GM12874 (cell line): Measurements from ENCODE around the gene DGCR8.

Experiments used
- TF ChIP-seq, protein P1 (sequence below): IDR thresholded peaks from 2 replicates; pipeline ENCODE4 v1.5.1; 2011; ENCODE audit warnings: low read depth, mild to moderate bottlenecking, control low read depth, low read length, moderate library complexity; ENCODE audit not compliant: insufficient read depth

DGCR8 gene

DNA sequence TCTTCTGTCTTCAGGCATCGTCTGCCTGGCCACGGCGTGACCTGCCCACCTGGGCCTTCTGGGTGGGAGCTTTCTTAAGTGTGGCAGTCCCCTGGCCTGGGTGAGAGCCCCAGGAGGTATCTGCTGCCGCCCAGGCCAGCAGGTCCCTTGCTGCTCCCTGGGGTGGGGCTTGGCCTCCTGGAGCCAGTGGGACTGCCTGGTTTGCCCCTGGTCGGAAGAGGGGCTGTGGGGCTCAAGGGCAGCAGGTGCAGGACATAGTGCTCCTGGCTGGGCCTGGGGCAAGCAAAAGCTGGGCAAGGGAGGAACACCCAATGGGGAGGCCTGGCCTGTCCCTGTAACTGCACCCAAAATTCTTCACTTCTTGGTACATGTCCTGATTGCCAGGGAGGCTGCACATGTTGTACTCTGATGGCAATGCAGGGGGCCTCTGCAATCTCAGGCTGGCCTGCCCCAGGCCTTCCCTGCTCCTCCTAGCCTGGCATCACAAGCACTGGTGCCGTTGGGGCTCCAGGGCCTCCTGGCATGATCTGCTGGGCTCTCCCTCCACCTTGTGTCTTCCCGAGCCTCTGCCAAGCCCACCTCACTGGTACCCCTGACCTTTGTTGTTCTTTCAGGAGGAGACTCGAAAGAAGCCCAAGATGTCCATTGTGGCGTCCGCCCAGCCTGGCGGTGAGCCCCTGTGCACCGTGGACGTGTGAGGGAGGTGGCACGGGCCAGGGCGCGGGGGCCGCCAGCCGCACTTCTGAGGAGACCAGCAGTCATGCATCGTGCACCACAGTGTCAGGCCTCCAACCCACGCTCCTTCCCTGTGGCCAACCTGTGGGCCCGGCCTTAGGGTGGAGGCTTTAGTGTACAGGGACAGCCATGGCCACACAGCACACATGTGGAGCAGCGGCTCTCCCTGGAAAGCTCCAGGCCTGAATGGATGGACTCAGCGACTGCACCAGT is 29.6 kb downstream of the DGCR8 start:
- TF ChIP-seq, protein P1, sequence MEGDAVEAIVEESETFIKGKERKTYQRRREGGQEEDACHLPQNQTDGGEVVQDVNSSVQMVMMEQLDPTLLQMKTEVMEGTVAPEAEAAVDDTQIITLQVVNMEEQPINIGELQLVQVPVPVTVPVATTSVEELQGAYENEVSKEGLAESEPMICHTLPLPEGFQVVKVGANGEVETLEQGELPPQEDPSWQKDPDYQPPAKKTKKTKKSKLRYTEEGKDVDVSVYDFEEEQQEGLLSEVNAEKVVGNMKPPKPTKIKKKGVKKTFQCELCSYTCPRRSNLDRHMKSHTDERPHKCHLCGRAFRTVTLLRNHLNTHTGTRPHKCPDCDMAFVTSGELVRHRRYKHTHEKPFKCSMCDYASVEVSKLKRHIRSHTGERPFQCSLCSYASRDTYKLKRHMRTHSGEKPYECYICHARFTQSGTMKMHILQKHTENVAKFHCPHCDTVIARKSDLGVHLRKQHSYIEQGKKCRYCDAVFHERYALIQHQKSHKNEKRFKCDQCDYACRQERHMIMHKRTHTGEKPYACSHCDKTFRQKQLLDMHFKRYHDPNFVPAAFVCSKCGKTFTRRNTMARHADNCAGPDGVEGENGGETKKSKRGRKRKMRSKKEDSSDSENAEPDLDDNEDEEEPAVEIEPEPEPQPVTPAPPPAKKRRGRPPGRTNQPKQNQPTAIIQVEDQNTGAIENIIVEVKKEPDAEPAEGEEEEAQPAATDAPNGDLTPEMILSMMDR = no peak

DNA sequence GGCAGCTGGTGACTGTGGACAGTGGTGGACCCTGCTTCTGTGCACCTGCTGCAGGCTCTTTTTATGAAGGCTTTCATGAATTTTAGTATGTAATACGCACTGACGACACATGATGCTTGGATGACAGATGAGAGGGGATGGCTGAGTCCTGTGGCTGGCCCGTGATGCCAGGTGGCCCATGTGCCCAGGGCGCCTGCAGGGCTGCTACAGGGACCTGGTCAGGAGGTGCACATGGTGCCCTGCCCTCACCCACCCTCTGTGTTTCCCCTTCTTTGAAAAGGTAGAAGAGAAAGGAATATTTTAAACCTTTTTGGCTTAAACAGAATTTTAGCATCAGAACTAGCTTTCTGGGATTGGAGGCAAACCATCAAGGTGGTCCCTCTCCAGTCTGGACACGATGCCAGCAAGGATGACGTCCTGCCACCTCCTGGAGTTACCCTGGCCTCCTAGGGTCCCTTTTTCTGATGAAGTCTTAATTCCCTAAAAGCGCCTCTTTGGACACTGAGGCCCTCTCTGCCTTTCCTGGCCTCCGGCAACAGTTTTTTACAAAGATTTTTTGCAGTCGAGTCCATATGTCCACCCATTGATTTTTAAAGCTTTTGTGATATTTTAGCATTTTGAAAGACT is 30.4 kb downstream of the DGCR8 start:
- TF ChIP-seq, protein P1 = no peak

DNA sequence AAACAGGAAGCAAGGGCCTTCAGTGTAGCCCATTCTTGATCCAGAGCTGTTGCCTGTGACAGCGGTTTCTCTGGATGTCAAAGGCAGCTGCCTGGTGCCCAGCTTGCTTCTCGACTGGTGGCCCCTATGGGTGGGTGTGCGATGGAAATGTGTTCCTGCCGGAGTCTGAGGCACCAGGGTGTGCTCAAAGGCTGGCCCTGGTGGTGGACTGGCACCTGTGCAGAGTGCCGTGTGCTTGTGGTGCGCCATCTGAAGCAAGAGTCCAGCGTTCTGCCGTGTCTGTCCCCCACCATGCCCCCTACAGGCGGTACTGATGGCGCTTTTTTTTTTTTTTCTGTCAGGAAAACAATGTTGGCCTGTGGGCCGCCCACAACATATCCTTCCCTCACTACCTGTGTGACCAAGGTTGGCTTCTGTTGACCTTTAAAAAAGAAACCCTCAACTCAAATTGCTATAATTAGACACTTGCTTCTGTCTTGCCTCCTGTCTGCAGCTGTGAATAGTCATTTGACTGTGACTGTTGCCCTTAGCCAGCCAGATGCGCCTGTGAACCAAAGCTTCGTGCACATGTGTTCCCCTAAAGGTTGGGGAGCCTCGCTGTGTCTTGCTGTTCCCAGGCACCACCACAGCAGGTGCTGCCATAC is 31.1 kb downstream of the DGCR8 start:
- TF ChIP-seq, protein P1 = peak; percentile 64

DNA sequence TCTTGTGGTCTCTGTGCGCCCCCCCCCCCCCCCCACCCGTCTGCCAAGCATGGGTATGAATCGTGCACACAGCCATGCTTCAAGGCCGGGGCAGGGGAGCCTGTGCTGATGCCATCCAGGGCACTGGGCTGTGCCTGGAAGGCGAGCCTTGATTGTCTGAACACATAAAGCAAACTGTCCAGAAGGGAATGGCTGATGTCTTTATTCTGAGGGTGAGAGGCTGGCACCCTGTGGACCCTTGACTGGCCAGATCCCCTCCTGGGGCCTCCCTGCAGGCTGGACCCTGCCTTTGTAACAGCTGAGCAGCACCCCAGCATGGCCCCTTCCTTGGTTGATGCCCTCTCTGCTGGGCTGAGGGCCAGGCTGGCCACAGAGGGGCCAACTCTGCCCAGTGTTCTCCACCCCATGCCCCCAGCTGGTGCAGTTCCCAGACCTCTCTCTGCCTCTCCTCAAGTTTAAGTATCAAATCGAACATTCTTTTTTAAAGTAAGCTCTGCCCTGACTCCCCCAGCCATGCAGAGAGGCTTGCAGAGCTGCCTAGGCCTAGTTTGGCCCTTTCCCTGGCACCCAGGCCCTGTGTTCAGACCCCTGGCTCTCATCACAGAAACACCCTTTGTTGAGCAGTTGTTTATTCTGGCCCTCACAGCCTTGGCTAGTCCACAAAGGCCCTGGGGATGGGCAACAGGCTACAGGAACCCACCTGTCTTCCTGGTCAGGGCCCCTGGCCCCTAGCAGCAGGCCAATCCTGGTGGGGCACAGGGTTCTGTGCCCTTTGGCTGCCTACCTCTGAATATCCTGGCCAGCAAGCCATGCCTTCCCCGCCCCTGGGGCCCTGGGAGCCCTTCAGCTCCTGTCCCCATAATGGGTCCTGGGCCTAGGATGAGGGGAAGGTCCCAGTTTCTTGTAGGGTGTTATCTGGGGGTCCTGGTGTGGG is 31.9 kb downstream of the DGCR8 start:
- TF ChIP-seq, protein P1 = no peak

DNA sequence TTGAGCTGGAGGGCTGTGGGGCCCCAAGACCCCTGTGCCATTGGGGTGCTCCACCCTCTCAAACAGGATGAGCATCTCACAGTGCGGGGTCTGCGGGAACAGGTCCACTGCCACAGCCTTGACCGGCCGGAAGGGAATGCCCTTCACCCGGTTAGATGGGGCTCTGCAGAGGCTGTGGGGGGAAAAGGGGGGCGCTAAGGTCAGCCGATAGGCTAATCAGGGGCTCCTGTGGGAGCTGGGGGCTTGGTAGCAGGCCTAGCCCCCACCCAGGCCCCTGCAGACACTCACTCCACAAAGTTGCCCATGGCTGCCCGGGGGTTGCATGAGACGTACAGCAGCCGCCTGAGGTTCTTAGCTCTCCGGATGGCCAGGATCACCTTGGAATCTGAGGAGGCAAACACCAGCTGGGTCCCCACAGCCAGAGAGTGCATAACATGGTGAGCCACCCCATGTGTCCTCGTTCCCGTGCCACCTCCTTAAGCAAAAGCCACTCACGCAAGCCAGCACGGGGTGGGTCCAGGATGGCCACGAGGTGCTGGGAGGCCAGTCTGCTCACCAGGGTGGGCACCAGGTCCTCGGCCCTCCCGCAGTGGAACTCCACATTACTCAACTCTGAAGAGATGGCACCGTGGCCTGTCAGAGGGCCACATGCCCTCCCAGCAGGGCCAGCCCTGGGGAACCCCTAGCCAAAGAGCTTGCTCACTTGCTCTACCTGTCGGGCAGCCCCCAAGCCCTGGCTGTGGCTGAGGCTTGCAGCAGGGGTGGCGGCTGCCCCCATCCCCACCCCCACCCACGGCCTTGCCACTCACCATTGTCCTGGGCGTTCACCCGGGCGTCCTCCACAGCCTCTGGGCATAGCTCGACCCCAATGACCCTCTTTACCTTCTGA is 32.8 kb downstream of the DGCR8 start:
- TF ChIP-seq, protein P1 = no peak

DNA sequence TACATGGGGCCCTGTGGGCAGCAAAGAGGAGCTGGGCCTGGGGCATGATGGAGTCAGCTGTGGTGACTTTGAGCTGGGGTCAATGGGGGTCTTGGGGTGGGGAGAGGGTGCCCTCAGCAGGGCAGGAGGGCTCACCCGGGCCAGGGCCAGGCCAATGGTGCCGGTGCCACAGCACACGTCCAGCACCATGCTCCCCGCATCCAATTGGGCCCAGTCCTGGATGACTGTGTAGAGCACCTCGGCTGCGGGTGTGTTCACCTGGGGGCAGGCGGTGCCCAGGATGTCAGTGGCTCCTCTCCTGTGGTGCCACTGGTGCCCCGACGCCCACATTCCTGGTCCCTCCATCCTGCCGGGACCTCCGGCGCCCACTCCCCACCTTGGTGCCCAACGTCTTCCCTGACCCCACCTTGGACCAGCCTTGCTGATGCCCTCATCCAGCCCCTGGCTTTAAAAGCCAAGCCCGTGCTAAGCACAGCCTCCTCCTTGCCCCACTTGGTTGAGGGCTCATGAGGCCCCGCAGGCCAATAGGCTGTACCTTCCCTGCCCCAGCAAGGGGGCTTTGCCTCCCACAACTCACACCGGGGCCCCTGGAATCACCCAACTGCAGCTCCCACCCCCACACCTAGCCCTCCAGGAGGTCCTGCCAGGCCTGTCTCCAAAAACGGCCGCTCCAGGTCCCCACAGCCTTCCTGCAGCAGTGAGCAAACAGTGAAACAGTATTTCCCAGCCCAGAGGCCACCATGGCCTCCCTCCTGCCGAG is 33.7 kb downstream of the DGCR8 start:
- TF ChIP-seq, protein P1 = no peak
